RPMI8226 (cell line): Measurements from ENCODE around the gene MINDY3.
"Not testable (repeated sequence)": the region's sequence is repeated elsewhere in the genome, so short reads cannot be mapped to it uniquely, and the experiment has no call there.

Source experiments
- DNase-seq: peaks from one replicate; pipeline ENCODE4 v3.0.0-alpha.2; 2015

MINDY3 gene

DNA sequence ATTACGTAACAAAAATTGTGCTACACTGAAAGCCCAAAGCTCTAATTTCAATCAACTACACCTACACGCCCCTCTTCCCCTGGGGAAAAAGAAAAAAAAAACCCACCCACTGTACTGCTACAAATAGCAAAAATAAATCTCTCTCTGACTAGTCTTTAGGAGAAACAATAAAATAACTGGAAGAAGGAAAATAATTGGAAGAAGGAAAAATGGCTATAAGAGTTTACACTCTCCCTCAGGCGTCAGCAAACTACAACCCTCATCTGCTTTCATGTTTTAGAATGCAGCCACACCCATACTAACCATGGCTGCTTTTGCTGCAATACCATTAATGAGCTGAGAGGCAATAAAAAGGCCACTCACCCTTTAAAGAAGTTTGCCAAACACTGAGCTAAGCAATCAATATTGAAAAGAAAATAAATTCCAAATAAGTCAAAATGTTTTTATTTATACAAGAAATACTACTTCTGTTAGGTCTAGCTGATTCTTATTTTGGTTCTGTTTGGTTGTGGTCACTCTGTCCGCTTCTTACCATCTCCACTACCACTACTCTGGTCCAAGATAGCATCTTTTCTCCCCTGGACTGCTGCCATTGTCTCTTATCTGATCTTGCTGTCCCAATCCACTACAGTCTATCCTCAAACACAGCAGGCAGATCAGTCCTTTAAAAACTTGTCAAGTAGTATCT, 3.8 kb downstream of the MINDY3 start:
- DNase-seq: no peak

DNA sequence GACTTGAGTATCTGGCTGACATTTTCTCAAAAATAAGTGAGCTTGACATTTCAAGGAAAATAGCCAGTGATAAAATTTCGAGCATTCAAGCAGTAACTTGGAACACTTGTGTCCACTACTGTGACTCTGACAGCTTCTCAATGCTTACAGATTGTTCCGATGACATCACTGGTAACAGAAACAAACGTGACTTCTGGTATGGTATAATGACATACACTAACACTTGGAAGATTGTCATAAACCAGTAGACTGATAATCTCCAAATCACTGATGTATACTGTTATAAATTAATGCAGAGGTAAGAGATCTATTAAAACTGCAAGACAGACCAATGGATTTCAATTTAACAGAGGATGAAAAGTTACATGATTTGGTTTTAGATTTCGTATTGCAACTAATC, 6.5 kb downstream of the MINDY3 start:
- DNase-seq: no peak

GRCh38 chr10:15852111-15852557, 8.2 kb downstream of the MINDY3 start:
- DNase-seq: no peak

DNA sequence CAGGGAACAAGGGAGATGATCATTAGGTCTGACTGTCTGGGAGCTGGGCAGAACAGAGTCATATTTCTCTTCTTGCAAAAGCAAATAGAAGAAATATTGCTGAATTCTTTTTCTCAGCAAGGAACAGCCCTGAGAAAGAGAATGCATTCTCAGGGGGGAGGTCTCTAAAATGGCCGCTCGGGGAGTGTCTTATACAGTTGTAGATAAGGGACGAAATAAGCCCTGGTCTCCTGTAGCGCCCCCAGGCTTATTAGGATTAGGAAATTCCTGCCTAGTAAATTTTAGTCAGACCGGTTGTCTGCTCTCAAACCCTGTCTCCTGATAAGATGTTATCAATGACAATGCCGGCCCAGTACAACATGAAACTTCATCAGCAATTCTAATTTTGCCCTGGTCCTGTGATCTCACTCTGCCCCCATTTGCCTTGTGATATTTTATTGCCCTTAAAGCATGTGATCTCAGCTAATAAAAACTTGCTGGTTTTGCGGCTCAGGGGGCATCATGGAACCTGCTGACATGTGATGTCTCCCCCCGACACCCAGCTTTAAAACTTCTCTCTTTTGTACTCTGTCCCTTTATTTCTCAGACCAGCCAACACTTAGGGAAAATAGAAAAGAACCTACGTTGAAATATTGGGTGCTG, 9.8 kb downstream of the MINDY3 start:
- DNase-seq: not testable (repeated sequence)

DNA sequence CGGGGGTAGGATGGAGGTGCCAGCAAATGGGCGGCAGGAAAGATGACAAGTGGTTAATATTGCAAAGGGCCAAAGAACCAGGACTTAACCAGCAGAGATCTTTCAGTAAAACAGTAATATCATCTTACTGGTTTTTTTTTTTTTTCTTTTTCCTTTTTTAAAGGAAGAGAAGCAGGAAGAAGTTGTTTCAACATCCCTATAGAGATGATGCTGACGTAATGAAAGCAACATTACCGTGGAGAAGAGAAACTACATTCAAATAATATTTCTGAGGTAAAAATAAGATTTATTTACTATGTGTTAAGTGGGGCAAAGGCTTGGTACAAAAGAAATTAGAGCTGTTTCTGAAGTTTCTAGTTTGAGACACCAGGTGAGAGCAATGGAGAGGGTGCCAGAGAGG, 11.0 kb downstream of the MINDY3 start:
- no peak for DNase-seq

- DNase-seq: no peak
These were observed 12.8 kb downstream of the MINDY3 start for GRCh38 chr10:15847481-15847880.

DNA sequence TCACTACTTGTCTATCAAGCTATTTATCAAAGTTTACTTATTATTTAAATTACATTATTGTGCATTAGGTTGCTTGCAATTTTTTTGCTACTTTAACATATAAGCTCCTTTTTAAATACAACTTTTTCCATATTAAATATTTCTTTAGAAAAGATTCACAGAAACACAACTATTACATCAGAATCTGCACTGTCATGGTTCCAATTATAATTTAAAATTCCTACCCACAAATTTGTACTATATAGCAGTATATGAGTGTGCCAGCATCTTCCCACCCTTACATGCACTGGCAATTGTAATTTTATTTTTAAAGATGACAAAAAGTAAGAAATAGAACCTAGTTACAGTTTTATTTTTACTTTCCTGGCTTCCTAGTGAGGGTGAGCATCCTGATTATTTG, 15.8 kb downstream of the MINDY3 start:
- DNase-seq: no peak

DNA sequence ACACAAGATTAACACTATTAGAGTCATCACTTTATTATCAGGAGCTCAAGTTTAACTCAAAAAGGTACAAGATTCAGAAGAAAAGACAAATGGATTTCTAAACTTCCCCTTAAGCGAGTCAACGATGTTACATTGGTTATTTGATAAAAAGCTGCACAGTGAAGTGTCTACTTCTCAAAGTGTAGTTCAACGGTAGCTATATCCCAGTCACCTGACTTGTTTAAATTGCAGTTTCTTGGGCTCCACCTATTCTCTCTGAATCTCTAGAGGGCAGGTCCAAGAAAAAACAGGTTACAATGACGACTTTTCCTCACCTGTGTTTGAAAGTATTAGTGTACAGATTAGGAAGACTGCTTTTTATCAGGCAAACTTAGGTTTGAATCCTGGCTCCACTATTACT, 16.6 kb downstream of the MINDY3 start:
- no peak for DNase-seq

DNA sequence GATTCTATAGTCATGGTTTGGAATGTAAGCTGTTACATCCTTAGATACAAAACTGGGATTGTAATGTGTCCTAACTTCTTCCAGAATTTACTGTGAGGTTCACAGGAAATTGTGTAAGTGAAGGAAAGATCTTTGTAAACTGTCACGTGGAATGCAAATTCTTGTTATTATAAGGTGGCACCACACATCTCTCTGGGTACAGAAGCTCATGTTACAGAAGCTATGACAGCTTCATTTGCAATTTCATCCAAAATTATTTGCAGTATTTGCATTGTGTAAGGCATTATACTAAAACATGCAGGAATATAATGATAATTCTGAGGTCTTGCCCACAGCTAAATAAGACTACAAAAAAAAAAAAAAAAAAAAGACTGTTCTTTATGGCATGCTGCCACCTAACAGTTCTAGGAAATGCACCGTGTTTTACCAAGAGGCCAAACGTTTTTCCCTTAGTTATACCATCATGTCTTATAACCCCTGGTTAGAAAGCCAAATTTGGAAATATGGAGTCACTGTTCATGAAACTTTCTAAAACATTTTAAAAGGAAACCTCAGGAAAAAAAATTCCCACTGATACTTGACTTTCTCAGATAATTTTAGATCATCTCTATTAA, 17.6 kb downstream of the MINDY3 start:
- DNase-seq: no peak

DNA sequence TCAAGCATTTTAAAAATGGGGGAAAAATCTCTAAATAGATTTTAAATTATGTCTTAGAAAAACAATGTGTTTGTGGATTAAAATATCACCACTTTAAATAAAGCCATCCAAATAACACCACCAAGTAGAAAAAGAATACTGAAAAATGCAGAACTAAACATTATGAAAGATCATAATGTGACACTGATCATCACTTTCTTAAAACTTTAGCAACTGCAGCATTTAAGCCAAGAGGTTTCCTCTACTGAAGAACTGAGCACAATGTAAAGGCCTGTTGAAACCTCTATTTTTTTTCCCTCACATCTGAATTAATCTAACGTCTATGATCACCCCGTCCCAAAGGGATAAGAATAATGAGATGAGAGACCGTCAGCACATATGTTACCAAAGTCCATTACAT, 18.6 kb downstream of the MINDY3 start:
- no peak for DNase-seq

DNA sequence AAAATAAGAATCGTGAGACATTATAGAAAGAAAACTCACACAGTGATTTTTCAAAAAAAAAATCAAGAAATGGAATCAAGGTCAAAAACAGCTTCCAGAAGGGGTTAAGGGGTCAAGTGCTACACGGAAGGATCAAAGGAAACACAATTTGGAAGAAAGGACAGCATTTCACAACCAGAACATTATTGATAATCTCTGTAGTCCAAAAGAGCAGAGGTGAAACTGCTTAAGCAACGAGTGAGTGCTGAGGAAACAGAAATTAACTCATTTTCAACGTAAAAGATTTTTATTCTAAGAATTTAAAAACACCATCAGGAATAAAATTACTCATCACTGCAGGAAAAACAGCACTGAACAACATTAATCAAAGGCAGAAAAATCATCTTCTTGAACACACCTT, 23.5 kb downstream of the MINDY3 start:
- DNase-seq: no peak

DNA sequence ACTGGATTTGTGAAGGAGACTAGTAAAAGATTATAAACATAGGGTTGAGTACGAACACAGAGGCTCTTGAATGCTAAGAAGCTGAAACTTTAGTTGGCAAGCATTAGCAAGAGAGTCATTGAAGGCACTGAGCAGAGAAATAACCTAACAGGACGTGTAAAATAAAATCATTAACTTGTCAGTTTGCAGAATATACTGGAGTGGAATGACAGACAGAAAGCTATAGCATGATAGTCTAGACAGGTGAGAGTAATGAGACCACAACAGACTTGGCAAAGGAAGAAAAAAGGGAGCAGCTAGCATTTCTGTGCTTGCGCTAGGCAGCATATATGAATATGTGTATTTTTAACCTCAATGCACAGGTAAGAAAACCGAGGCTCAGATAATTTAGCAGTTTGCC, 30.8 kb downstream of the MINDY3 start:
- DNase-seq: no peak

GRCh38 chr10:15824498-15824897, 35.8 kb downstream of the MINDY3 start:
- peak; percentile 15 for DNase-seq

GRCh38 chr10:15822131-15822530, 38.2 kb downstream of the MINDY3 start:
- DNase-seq: no peak

GRCh38 chr10:15821046-15821683, 39.1 kb downstream of the MINDY3 start:
- no peak for DNase-seq

- DNase-seq: no peak
These were observed 42.8 kb downstream of the MINDY3 start for GRCh38 chr10:15817409-15818046.

DNA sequence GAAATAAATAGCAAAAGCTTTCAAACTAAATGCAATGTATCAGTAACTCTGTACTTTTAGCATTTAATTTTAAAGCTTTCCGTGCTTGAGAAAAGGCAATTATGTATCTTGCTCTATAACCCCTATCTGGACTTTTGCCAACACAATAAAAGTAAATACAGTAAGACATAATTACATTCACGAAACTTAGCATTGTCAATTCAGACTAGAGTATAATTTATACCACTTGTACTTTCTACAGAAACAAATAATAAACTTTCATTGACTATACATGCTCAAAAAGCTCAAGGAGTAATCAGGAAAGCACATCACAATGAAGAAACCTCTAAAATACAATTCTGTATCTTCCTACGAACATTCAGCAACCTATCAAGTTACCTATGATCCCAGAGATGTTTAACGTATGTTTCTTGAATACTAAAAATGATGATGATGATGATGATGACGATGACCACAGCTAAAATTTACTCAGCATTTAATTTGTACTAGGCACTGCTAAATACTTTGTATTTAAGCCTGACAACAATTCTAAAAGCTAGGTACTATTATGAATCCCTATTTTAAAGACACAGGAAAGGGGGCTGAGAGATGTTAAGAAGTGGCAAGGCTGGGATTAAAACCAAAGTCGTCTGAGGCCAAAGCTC, 44.9 kb downstream of the MINDY3 start:
- no peak for DNase-seq

- no peak for DNase-seq
These were observed 45.7 kb downstream of the MINDY3 start for GRCh38 chr10:15814565-15814964.

GRCh38 chr10:15813415-15813814, 46.9 kb downstream of the MINDY3 start:
- DNase-seq: no peak

DNA sequence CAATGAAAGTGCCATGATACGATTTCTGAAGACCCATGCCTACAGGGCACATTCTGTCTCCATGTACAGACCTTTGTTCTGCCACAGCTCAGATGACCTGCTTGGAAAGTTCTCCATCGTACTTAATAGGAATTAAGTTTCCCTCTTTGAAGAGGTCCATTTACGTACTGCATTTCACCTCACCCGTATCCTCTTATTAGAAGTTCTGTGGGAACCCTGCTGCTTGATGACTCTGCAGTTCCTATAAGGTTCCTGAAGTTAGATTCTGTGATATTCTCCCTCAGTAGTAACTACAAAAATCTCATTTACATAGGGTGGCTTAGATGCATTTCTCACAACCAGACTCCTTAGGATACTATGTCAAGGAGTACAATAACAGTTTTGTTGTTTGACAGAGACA, 50.9 kb downstream of the MINDY3 start:
- DNase-seq: no peak

DNA sequence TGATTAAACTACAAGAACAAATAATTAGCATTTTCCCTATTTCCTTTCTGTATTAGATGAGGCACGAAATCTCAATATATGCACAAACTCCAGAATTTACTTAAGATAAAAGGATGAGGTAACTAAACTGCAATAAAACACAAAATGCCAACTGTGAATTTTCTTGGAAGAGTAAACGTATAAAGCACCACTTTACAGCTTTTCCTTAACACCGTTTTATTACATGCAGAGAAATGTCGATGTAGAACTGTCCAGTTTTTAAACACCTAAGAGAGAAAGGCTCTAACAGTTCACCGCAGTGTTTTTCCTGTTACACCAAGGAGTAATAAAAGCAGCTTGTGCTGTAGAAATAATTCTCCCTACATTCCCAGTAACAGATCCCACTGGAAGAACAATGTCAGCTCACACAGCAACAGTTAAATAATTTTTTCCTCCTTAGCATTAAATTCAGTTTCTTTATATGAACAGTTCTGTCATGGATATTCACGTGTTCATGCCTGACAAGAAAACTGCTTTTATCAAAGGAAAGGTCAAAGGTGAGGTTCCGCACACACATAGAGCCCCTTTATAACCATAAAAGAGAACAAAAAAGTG, 52.0 kb downstream of the MINDY3 start:
- DNase-seq: no peak

GRCh38 chr10:15805395-15806058, 54.8 kb downstream of the MINDY3 start:
- no peak for DNase-seq
